ENCODE data around the gene NT5DC1. TPM values are rescaled to one million over a fixed set of nuclear protein-coding genes. Genes with fewer than 3 reads are reported as not detected.

The NT5DC1 gene
- total RNA-seq, 1 experiment from 2014 or later: 63.7 TPM

GRCh38 chr6:116120430-116120829 is 19.8 kb downstream of the NT5DC1 start:
- no peak overlapping the region for H3K4me3 ChIP-seq (replicated peaks in 1 of 2; ENCODE audit: low read depth in 1 of 2, low read length in 2 of 2)
- no peak overlapping the region for H3K4me2 ChIP-seq (ENCODE audit: low read length)
- no peaks in the 10 kb centered on the region for H3K27me3 ChIP-seq (ENCODE audit: insufficient read depth, low read length)
- no peaks in the 10 kb centered on the region for H3K4me1 ChIP-seq (ENCODE audit: control insufficient read depth in 1 of 2, insufficient read depth in 2 of 2, low read length in 2 of 2)
- no peaks in the 10 kb centered on the region for H4K20me1 ChIP-seq (ENCODE audit: insufficient read depth)
- RAD21 ChIA-PET (ENCODE audit: low non-redundant PET in 1 of 2, low total read pairs in 2 of 2, uncharacterized antibody in 2 of 2, unreplicated experiment in 2 of 2): no interaction called here
- no peak overlapping the region for H3K9ac ChIP-seq (ENCODE audit: low read length)
- ATAC-seq: no peak
- POLR2A ChIA-PET: no interaction called here
- no peaks in the 10 kb centered on the region for H3K36me3 ChIP-seq (ENCODE audit: control insufficient read depth in 1 of 2, insufficient read depth in 2 of 2, low read length in 2 of 2)
- no peak for TF ChIP-seq CEBPB (IDR thresholded peaks at IDR 0.05; ENCODE audit: low read depth)
- intact Hi-C loops (cut with micrococcal nuclease): no loop called here
- H2AFZ ChIP-seq (ENCODE audit: low read depth, low read length, poor library complexity, severe bottlenecking): no peak overlapping the region
- CTCF ChIA-PET: interaction anchor here (1.1 kb wide), 1 partner anchor 8 kb away, joined by 3 read pairs; no protein-coding TSS in a partner anchor
- H3K79me2 ChIP-seq (ENCODE audit: insufficient read depth, low read length): no peaks in the 10 kb centered on the region
- no peaks in the 10 kb centered on the region for H3K9me2 ChIP-seq (ENCODE audit: insufficient read depth)
- no peaks in the 10 kb centered on the region for H3K9me3 ChIP-seq (ENCODE audit: control insufficient read depth in 1 of 2, insufficient read depth in 1 of 2, low read depth in 1 of 2, low read length in 2 of 2)
- BruUV-seq (replicated peaks): no TSS peak
- DNase-seq (ENCODE audit: low read depth, low spot score): no peak
- H3K27ac ChIP-seq (ENCODE audit: low read depth, low read length): no peak overlapping the region

- POLR2A ChIA-PET: no interaction called here
- H3K27ac ChIP-seq (ENCODE audit: low read depth, low read length): no peak within 1 kb of the TSS
- no peak within 1 kb of the TSS for H2AFZ ChIP-seq (ENCODE audit: low read depth, low read length, poor library complexity, severe bottlenecking)
- H3K4me1 ChIP-seq (ENCODE audit: control insufficient read depth in 1 of 2, insufficient read depth in 2 of 2, low read length in 2 of 2): no peaks in the 10 kb centered on the region
- RAD21 ChIA-PET (ENCODE audit: low non-redundant PET in 1 of 2, low total read pairs in 2 of 2, uncharacterized antibody in 2 of 2, unreplicated experiment in 2 of 2): no interaction called here
- H3K9ac ChIP-seq (ENCODE audit: low read length): no peak within 1 kb of the TSS
- no peak within 1 kb of the TSS for H3K4me3 ChIP-seq (replicated peaks in 1 of 2; ENCODE audit: low read depth in 1 of 2, low read length in 2 of 2)
- CTCF ChIA-PET: interaction anchor here (2.6 kb wide), 1 partner anchor 14 kb away, joined by 11 read pairs; no protein-coding TSS in a partner anchor
- H3K79me2 ChIP-seq (ENCODE audit: insufficient read depth, low read length): no peaks in the 10 kb centered on the region
- H3K4me2 ChIP-seq (ENCODE audit: low read length): no peak within 1 kb of the TSS
- no peaks in the 10 kb centered on the region for H3K36me3 ChIP-seq (ENCODE audit: control insufficient read depth in 1 of 2, insufficient read depth in 2 of 2, low read length in 2 of 2)
- ATAC-seq (no peak), DNase-seq (ENCODE audit: low read depth, low spot score) (no peak)
- H3K27me3 ChIP-seq (ENCODE audit: insufficient read depth, low read length): no peaks in the 10 kb centered on the region
- no peaks in the 10 kb centered on the region for H4K20me1 ChIP-seq (ENCODE audit: insufficient read depth)
- H3K9me3 ChIP-seq (ENCODE audit: control insufficient read depth in 1 of 2, insufficient read depth in 1 of 2, low read depth in 1 of 2, low read length in 2 of 2): no peaks in the 10 kb centered on the region
- BruUV-seq (replicated peaks): no TSS peak
- H3K9me2 ChIP-seq (ENCODE audit: insufficient read depth): no peaks in the 10 kb centered on the region
- intact Hi-C loops (cut with micrococcal nuclease): no loop called here
- TF ChIP-seq SIN3A (IDR thresholded peaks at IDR 0.05; ENCODE audit: low read depth): no peak
- no peak for TF ChIP-seq JUND (IDR thresholded peaks at IDR 0.05)
- TF ChIP-seq POLR2AphosphoS5 (IDR thresholded peaks at IDR 0.05; ENCODE audit: low read depth, low read length): no peak
- no peak for TF ChIP-seq ZNF274 (IDR thresholded peaks at IDR 0.05; ENCODE audit: low read depth, low read length)
- TF ChIP-seq EGR1 (IDR thresholded peaks at IDR 0.05; ENCODE audit: low read depth): no peak
- no peak for TF ChIP-seq TCF7L2 (IDR thresholded peaks at IDR 0.05; ENCODE audit: borderline replicate concordance, extremely low read depth, insufficient read depth, insufficient read length)
- no peak for TF ChIP-seq ATF3 (IDR thresholded peaks at IDR 0.05)
- no peak for TF ChIP-seq CEBPB (IDR thresholded peaks at IDR 0.05; ENCODE audit: low read depth)
- TF ChIP-seq, protein P1, sequence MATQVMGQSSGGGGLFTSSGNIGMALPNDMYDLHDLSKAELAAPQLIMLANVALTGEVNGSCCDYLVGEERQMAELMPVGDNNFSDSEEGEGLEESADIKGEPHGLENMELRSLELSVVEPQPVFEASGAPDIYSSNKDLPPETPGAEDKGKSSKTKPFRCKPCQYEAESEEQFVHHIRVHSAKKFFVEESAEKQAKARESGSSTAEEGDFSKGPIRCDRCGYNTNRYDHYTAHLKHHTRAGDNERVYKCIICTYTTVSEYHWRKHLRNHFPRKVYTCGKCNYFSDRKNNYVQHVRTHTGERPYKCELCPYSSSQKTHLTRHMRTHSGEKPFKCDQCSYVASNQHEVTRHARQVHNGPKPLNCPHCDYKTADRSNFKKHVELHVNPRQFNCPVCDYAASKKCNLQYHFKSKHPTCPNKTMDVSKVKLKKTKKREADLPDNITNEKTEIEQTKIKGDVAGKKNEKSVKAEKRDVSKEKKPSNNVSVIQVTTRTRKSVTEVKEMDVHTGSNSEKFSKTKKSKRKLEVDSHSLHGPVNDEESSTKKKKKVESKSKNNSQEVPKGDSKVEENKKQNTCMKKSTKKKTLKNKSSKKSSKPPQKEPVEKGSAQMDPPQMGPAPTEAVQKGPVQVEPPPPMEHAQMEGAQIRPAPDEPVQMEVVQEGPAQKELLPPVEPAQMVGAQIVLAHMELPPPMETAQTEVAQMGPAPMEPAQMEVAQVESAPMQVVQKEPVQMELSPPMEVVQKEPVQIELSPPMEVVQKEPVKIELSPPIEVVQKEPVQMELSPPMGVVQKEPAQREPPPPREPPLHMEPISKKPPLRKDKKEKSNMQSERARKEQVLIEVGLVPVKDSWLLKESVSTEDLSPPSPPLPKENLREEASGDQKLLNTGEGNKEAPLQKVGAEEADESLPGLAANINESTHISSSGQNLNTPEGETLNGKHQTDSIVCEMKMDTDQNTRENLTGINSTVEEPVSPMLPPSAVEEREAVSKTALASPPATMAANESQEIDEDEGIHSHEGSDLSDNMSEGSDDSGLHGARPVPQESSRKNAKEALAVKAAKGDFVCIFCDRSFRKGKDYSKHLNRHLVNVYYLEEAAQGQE (IDR thresholded peaks at IDR 0.05; ENCODE audit: low read depth): no peak
- TF ChIP-seq, protein P2, sequence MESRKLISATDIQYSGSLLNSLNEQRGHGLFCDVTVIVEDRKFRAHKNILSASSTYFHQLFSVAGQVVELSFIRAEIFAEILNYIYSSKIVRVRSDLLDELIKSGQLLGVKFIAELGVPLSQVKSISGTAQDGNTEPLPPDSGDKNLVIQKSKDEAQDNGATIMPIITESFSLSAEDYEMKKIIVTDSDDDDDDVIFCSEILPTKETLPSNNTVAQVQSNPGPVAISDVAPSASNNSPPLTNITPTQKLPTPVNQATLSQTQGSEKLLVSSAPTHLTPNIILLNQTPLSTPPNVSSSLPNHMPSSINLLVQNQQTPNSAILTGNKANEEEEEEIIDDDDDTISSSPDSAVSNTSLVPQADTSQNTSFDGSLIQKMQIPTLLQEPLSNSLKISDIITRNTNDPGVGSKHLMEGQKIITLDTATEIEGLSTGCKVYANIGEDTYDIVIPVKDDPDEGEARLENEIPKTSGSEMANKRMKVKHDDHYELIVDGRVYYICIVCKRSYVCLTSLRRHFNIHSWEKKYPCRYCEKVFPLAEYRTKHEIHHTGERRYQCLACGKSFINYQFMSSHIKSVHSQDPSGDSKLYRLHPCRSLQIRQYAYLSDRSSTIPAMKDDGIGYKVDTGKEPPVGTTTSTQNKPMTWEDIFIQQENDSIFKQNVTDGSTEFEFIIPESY (IDR thresholded peaks at IDR 0.05; ENCODE audit: extremely low read depth, insufficient replicate concordance, low read length): no peak
- TF ChIP-seq POLR2A (IDR thresholded peaks at IDR 0.05; ENCODE audit: borderline replicate concordance, extremely low read depth, insufficient read depth, insufficient read length): no peak
- no peak for TF ChIP-seq EZH2 (IDR thresholded peaks at IDR 0.05)
- TF ChIP-seq, protein P3, sequence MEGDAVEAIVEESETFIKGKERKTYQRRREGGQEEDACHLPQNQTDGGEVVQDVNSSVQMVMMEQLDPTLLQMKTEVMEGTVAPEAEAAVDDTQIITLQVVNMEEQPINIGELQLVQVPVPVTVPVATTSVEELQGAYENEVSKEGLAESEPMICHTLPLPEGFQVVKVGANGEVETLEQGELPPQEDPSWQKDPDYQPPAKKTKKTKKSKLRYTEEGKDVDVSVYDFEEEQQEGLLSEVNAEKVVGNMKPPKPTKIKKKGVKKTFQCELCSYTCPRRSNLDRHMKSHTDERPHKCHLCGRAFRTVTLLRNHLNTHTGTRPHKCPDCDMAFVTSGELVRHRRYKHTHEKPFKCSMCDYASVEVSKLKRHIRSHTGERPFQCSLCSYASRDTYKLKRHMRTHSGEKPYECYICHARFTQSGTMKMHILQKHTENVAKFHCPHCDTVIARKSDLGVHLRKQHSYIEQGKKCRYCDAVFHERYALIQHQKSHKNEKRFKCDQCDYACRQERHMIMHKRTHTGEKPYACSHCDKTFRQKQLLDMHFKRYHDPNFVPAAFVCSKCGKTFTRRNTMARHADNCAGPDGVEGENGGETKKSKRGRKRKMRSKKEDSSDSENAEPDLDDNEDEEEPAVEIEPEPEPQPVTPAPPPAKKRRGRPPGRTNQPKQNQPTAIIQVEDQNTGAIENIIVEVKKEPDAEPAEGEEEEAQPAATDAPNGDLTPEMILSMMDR (IDR thresholded peaks at IDR 0.05 in 2 of 3, conservative IDR thresholded peaks at IDR 0.05 in 1 of 3; ENCODE audit: borderline replicate concordance in 1 of 3, insufficient read depth in 1 of 3, low read depth in 2 of 3, low read length in 2 of 3): no peak
Observed at GRCh38 chr6:116126032-116126431, 25.4 kb downstream of the NT5DC1 start, which contains the start of gene COL10A1. Gene COL10A1 (minus strand): TSS chr6:116126132. CDS start chr6:116125492, 640 bp downstream.
